H9 (cell line): ENCODE data around the gene ZDHHC11. TPM values are rescaled to one million over a fixed set of nuclear protein-coding genes. Genes with fewer than 3 reads are reported as not detected.
"Not testable (repeated sequence)": the region's sequence is repeated elsewhere in the genome, so short reads cannot be mapped to it uniquely, and the experiment has no call there.

Experiments
- DNase-seq: peaks from one replicate; pipeline ENCODE4 v3.0.0-alpha.2; 2017
- H2AFZ ChIP-seq: one replicate; pipeline ENCODE4 v1.6.1; 2013; ENCODE audit warnings: mild to moderate bottlenecking, low read length, control low read depth, moderate library complexity
- H2AK5ac ChIP-seq: 2 replicates; pipeline ENCODE4 v1.6.1; 2013; ENCODE audit warnings: low read length, control low read depth, mixed read lengths; ENCODE audit not compliant: insufficient read length
- H2BK120ac ChIP-seq: one replicate; pipeline ENCODE4 v1.6.1; 2013; ENCODE audit warnings: low read depth, mild to moderate bottlenecking, low read length, control low read depth, inconsistent platforms; ENCODE audit not compliant: poor library complexity, severe bottlenecking
- H2BK12ac ChIP-seq: 2 replicates; pipeline ENCODE4 v1.6.1; 2013; ENCODE audit warnings: low read length, control low read depth, mixed read lengths, low read depth; ENCODE audit not compliant: insufficient read length
- H2BK15ac ChIP-seq: 2 replicates; pipeline ENCODE4 v1.6.1; 2013; ENCODE audit warnings: low read depth, low read length, control low read depth
- H2BK20ac ChIP-seq: one replicate; pipeline ENCODE4 v1.6.1; 2013; ENCODE audit warnings: low read depth, mild to moderate bottlenecking, low read length, control low read depth, inconsistent platforms; ENCODE audit not compliant: poor library complexity, severe bottlenecking
- H2BK5ac ChIP-seq: 2 replicates; pipeline ENCODE4 v1.6.1; 2013; ENCODE audit warnings: low read length, control low read depth, mixed read lengths; ENCODE audit not compliant: insufficient read length
- H3K14ac ChIP-seq: 2 replicates; pipeline ENCODE4 v1.6.1; 2013; ENCODE audit warnings: low read length, control low read depth; ENCODE audit not compliant: insufficient read depth
- H3K18ac ChIP-seq: 2 replicates; pipeline ENCODE4 v1.6.1; 2013; ENCODE audit warnings: low read depth, mild to moderate bottlenecking, mixed read lengths, low read length, control low read depth; ENCODE audit not compliant: insufficient read length
- H3K23ac ChIP-seq: 2 replicates; pipeline ENCODE4 v1.6.1; 2013; ENCODE audit warnings: low read length, control low read depth, mixed read lengths, low read depth; ENCODE audit not compliant: insufficient read length
- H3K23me2 ChIP-seq: 2 replicates; pipeline ENCODE4 v1.6.1; 2013; ENCODE audit warnings: low read depth, mild to moderate bottlenecking, mixed read lengths, low read length, control low read depth; ENCODE audit not compliant: insufficient read length, poor library complexity, severe bottlenecking
- H3K27ac ChIP-seq: 2 replicates; pipeline ENCODE4 v1.5.1; 2013; ENCODE audit warnings: low read length, control low read depth, mixed read lengths, low read depth; ENCODE audit not compliant: insufficient read length
- H3K27me3 ChIP-seq: 2 replicates; pipeline ENCODE4 v1.6.1; 2013; ENCODE audit warnings: low read length, control low read depth, inconsistent platforms; ENCODE audit not compliant: insufficient read depth
- H3K4ac ChIP-seq: 2 replicates; pipeline ENCODE4 v1.6.1; 2013; ENCODE audit warnings: low read depth, mild to moderate bottlenecking, control low read depth, inconsistent platforms, low read length, moderate library complexity
- H3K4me1 ChIP-seq: 2 replicates; pipeline ENCODE4 v1.6.1; 2013; ENCODE audit warnings: low read length, control low read depth, inconsistent platforms; ENCODE audit not compliant: insufficient read depth
- H3K4me2 ChIP-seq: 2 replicates; pipeline ENCODE4 v1.6.1; 2013; ENCODE audit warnings: low read length, control low read depth, mixed read lengths; ENCODE audit not compliant: insufficient read length, insufficient read depth
- H3K56ac ChIP-seq: 2 replicates; pipeline ENCODE4 v1.6.1; 2013; ENCODE audit warnings: low read depth, mild to moderate bottlenecking, mixed read lengths, low read length, control low read depth; ENCODE audit not compliant: insufficient read length
- H3K79me1 ChIP-seq: 2 replicates; pipeline ENCODE4 v1.6.1; 2013; ENCODE audit warnings: low read depth, mild to moderate bottlenecking, moderate library complexity, low read length, control low read depth, inconsistent platforms; ENCODE audit not compliant: insufficient read depth, poor library complexity, severe bottlenecking
- H3K79me2 ChIP-seq: 2 replicates; pipeline ENCODE4 v1.6.1; 2013; ENCODE audit warnings: low read length, control low read depth, inconsistent platforms; ENCODE audit not compliant: insufficient read depth
- H3K9ac ChIP-seq: 2 replicates; pipeline ENCODE4 v1.6.1; 2013; ENCODE audit warnings: low read length, control low read depth, mixed read lengths; ENCODE audit not compliant: insufficient read length; ENCODE audit errors: extremely low read depth
- H3K9me3 ChIP-seq: one replicate; pipeline ENCODE4 v1.6.1; 2013; ENCODE audit warnings: low read depth, low read length, inconsistent platforms; ENCODE audit not compliant: control insufficient read depth
- H3T11ph ChIP-seq: one replicate; pipeline ENCODE4 v1.6.1; 2013; ENCODE audit warnings: mild to moderate bottlenecking, low read length, control low read depth, inconsistent platforms
- H4K20me1 ChIP-seq: one replicate; pipeline ENCODE4 v1.6.1; 2013; ENCODE audit not compliant: control insufficient read depth, insufficient read length, insufficient read depth
- H4K5ac ChIP-seq: 2 replicates; pipeline ENCODE4 v1.6.1; 2013; ENCODE audit warnings: low read depth, mild to moderate bottlenecking, mixed read lengths, low read length, control low read depth; ENCODE audit not compliant: insufficient read length
- H4K8ac ChIP-seq: replicated peaks from 2 replicates; pipeline ENCODE4 v1.6.1; 2013; ENCODE audit warnings: low read length, control low read depth, mixed read lengths, low read depth; ENCODE audit not compliant: insufficient read length
- H4K91ac ChIP-seq: 2 replicates; pipeline ENCODE4 v1.6.1; 2013; ENCODE audit warnings: low read depth, mild to moderate bottlenecking, moderate library complexity, mixed read lengths, low read length, control low read depth; ENCODE audit not compliant: insufficient read length
- H3K27ac Mint-ChIP-seq, 3 experiments: 2 replicates in 2 of 3; 3 replicates in 1 of 3; pipeline ENCODE4 v1.8.0; 2020 to 2021; ENCODE audit warnings: mixed read lengths in 3 of 3, mild to moderate bottlenecking in 1 of 3, moderate library complexity in 1 of 3
- H3K27me3 Mint-ChIP-seq: 2 replicates; pipeline ENCODE4 v1.8.0; 2021; ENCODE audit warnings: low read depth, mild to moderate bottlenecking, moderate library complexity, mixed read lengths
- H3K36me3 Mint-ChIP-seq, 3 experiments: 2 replicates in 2 of 3; 3 replicates in 1 of 3; pipeline ENCODE4 v1.8.0; 2020 to 2021; ENCODE audit warnings: low read depth in 3 of 3, mixed read lengths in 3 of 3; ENCODE audit not compliant: insufficient read depth in 1 of 3
- H3K4me1 Mint-ChIP-seq, 2 experiments: 2 replicates each; pipeline ENCODE4 v1.8.0; 2020; ENCODE audit warnings: mixed read lengths in 2 of 2
- H3K4me3 Mint-ChIP-seq, 2 experiments: 2 replicates in 1 of 2; 3 replicates in 1 of 2; pipeline ENCODE4 v1.8.0; 2020 to 2021; ENCODE audit warnings: mild to moderate bottlenecking in 2 of 2, mixed read lengths in 2 of 2, moderate library complexity in 1 of 2
- H3K9me3 Mint-ChIP-seq, 2 experiments: 2 replicates in 1 of 2; 3 replicates in 1 of 2; pipeline ENCODE4 v1.8.0; 2020; ENCODE audit warnings: mild to moderate bottlenecking in 2 of 2, mixed read lengths in 2 of 2, moderate library complexity in 1 of 2
- CTCF ChIP-seq: fragments of 200-600 bp; sonication (generic); conservative IDR thresholded peaks from 3 replicates; pipeline ENCODE4 v1.8.0; 2021; ENCODE audit warnings: antibody characterized with exemption, mild to moderate bottlenecking
- whole genome bisulfite sequencing: extraction: QIAGEN DNeasy Blood & Tissue Kit; methylation state at CpG from one replicate; pipeline ENCODE4 v1.1.7; 2013; ENCODE audit warnings: missing lambda C conversion rate, low lambda C conversion rate, mixed read lengths; ENCODE audit not compliant: insufficient read length; ENCODE audit errors: extremely low coverage; 5-methylcytosine and 5-hydroxymethylcytosine counted together
- total RNA-seq: library from RNA; stranded (reverse); gene quantifications from 2 replicates; pipeline ENCODE4 v1.2.1, GENCODE V29; 2021

Gene ZDHHC11
- total RNA-seq, 1 experiment from 2014 or later: 37.6 TPM

GRCh38 chr5:773517-774264, 77.1 kb downstream of the ZDHHC11 start:
- no peaks in the 10 kb centered on the region for H3K79me2 ChIP-seq
- no peak overlapping the region for H4K8ac ChIP-seq
- H3K4me2 ChIP-seq: no peak overlapping the region
- H4K91ac ChIP-seq: no peak overlapping the region
- H2AK5ac ChIP-seq: no peak overlapping the region
- H2BK120ac ChIP-seq: no peak overlapping the region
- H3K56ac ChIP-seq: no peak overlapping the region
- no peaks in the 10 kb centered on the region for H3K4me1 ChIP-seq
- no peak overlapping the region for H2AFZ ChIP-seq
- no peak overlapping the region; the same call in 1 of the 2 replicates for H3K14ac ChIP-seq
- H2BK20ac ChIP-seq: no peak overlapping the region
- Mint-ChIP-seq H3K9me3 (peaks cover 0 to 4% of the 10 kb centered on the region in 2 experiments; a peak in 2 of 5 replicates), H3K4me3 (no peak overlapping the region), H3K27me3 (peaks cover 10% of the 10 kb centered on the region), H3K4me1 (peaks cover 2 to 6% of the 10 kb centered on the region in 2 experiments; a peak in 3 of 4 replicates), H3K27ac (no peak overlapping the region), H3K36me3 (peaks cover 0 to 3% (median 2%) of the 10 kb centered on the region in 3 experiments; a peak in 4 of 7 replicates)
- H3K27ac ChIP-seq: no peak overlapping the region
- no peak overlapping the region for H3K23ac ChIP-seq
- DNase-seq: peak; percentile 19
- no peak overlapping the region for H3K4ac ChIP-seq
- H2BK12ac ChIP-seq: peak overlapping the region; percentile 72
- no peak for TF ChIP-seq CTCF
- no peaks in the 10 kb centered on the region for H3K27me3 ChIP-seq
- no peaks in the 10 kb centered on the region for H3K9me3 ChIP-seq
- WGBS: no CpG with 5 or more reads among the region's 12 CpGs
- peak overlapping the region; percentile 91; the same call in 1 of the 2 replicates for H2BK15ac ChIP-seq
- no peak overlapping the region for H2BK5ac ChIP-seq
- H3K23me2 ChIP-seq: no peaks in the 10 kb centered on the region
- no peak overlapping the region for H3K18ac ChIP-seq
- no peak overlapping the region for H3T11ph ChIP-seq
- H3K9ac ChIP-seq: no peak overlapping the region
- no peaks in the 10 kb centered on the region for H3K79me1 ChIP-seq
- H4K5ac ChIP-seq: no peak overlapping the region
- H4K20me1 ChIP-seq: no peaks in the 10 kb centered on the region

GRCh38 chr5:772931-773330, 77.9 kb downstream of the ZDHHC11 start:
- not testable (repeated sequence) for H3K4me1 ChIP-seq, H3K27ac ChIP-seq, H3K36me3 Mint-ChIP-seq, H2AFZ ChIP-seq, H3K18ac ChIP-seq, H3K23me2 ChIP-seq, H3K4ac ChIP-seq, H3K9me3 Mint-ChIP-seq, H3K79me1 ChIP-seq, H4K20me1 ChIP-seq, H2BK12ac ChIP-seq, H3K56ac ChIP-seq, H4K5ac ChIP-seq, H4K8ac ChIP-seq, H2BK15ac ChIP-seq, H3K27me3 Mint-ChIP-seq, H2BK20ac ChIP-seq, H3K4me2 ChIP-seq, H3K9me3 ChIP-seq, H3K14ac ChIP-seq, H2BK120ac ChIP-seq, H3K27me3 ChIP-seq, H2BK5ac ChIP-seq, H3K27ac Mint-ChIP-seq, H2AK5ac ChIP-seq, H3K4me3 Mint-ChIP-seq, H3K79me2 ChIP-seq, H3K23ac ChIP-seq, H3K9ac ChIP-seq, H3T11ph ChIP-seq, H4K91ac ChIP-seq, H3K4me1 Mint-ChIP-seq
- WGBS: no CpG with 5 or more reads among the region's 13 CpGs
- peak; percentile 13 for DNase-seq
